Nephron progenitor cell (in vitro differentiated cells): ENCODE measurements around the gene ATP6AP1.
"Not testable (repeated sequence)": the region's sequence is repeated elsewhere in the genome, so short reads cannot be mapped to it uniquely, and the experiment has no call there.

Experiments
- DNase-seq: peaks from one replicate; pipeline ENCODE4 v3.0.0; 2021
- H3K27ac Mint-ChIP-seq: 2 replicates; pipeline ENCODE4 v1.8.0; 2021; ENCODE audit warnings: mild to moderate bottlenecking, moderate library complexity, mixed read lengths
- H3K27me3 Mint-ChIP-seq: 2 replicates; pipeline ENCODE4 v1.8.0; 2021; ENCODE audit warnings: mild to moderate bottlenecking, low read depth, mixed read lengths; ENCODE audit not compliant: poor library complexity
- H3K36me3 Mint-ChIP-seq: 2 replicates; pipeline ENCODE4 v1.8.0; 2021; ENCODE audit warnings: low read depth, mixed read lengths
- H3K4me1 Mint-ChIP-seq: 2 replicates; pipeline ENCODE4 v1.8.0; 2021; ENCODE audit warnings: mixed read lengths
- H3K4me3 Mint-ChIP-seq: 2 replicates; pipeline ENCODE4 v1.8.0; 2021; ENCODE audit warnings: mild to moderate bottlenecking, moderate library complexity, mixed read lengths
- H3K9me3 Mint-ChIP-seq: 2 replicates; pipeline ENCODE4 v1.8.0; 2021; ENCODE audit warnings: mild to moderate bottlenecking, moderate library complexity, mixed read lengths
- TF ChIP-seq, protein P1 (sequence below): fragments of 200-600 bp; sonication (generic); IDR thresholded peaks from 2 replicates; pipeline ENCODE4 v1.5.0; 2021; ENCODE audit warnings: antibody characterized with exemption

ATP6AP1 gene

DNA sequence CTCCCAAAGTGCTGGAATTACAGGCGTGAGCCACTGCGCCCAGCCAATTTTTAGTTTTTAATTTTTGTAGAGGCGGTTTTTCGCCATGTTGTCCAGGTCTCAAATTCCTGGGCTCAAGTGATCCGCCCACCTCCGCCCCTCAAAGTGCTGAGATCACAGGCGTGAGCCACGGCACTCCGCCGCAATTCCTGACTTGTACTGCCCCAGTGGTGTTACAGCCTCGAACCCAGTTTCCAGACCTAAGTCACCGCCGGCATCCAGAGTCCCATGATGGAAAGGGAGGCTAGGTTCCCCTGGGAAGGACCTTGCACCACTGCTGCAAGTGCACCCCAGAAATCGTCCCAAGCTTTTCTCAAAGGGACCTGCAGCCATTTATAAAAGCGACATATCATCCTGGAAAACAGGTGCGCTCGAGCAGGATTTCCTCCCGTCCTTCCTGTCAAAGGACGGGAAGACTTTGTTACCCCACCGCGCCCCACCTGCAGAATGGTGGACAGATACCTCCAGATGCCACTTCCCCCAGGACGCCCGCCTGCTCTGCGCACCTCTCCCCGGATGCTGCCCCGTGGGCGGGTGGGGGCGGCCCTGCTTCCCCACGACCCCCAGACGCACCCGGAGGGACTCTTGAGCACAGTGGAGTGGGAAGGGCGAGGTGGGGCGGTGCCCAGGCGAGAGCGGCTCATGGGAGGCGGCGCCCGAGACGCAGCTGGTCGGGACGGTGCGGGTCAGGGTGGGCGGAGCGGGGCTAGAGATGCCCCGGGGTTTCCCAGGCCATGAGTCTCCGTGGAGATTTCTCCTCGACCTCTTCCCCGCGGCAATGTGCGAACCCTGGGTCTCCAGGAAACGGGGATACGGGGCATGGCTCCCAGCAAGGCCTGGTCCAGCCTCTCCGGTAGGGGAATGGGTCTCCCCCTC is 31.2 kb upstream of the ATP6AP1 start:
- Mint-ChIP-seq H3K4me1 (peaks cover 19% of the 10 kb centered on the region), H3K27ac (peak overlapping the region; percentile 99), H3K36me3 (peaks cover 21% of the 10 kb centered on the region), H3K9me3 (peaks cover 40% of the 10 kb centered on the region), H3K4me3 (peak overlapping the region; percentile 98), H3K27me3 (peaks cover 7% of the 10 kb centered on the region)
- TF ChIP-seq, protein P1, sequence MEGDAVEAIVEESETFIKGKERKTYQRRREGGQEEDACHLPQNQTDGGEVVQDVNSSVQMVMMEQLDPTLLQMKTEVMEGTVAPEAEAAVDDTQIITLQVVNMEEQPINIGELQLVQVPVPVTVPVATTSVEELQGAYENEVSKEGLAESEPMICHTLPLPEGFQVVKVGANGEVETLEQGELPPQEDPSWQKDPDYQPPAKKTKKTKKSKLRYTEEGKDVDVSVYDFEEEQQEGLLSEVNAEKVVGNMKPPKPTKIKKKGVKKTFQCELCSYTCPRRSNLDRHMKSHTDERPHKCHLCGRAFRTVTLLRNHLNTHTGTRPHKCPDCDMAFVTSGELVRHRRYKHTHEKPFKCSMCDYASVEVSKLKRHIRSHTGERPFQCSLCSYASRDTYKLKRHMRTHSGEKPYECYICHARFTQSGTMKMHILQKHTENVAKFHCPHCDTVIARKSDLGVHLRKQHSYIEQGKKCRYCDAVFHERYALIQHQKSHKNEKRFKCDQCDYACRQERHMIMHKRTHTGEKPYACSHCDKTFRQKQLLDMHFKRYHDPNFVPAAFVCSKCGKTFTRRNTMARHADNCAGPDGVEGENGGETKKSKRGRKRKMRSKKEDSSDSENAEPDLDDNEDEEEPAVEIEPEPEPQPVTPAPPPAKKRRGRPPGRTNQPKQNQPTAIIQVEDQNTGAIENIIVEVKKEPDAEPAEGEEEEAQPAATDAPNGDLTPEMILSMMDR, result no peak
- DNase-seq, result peak; percentile 63

DNA sequence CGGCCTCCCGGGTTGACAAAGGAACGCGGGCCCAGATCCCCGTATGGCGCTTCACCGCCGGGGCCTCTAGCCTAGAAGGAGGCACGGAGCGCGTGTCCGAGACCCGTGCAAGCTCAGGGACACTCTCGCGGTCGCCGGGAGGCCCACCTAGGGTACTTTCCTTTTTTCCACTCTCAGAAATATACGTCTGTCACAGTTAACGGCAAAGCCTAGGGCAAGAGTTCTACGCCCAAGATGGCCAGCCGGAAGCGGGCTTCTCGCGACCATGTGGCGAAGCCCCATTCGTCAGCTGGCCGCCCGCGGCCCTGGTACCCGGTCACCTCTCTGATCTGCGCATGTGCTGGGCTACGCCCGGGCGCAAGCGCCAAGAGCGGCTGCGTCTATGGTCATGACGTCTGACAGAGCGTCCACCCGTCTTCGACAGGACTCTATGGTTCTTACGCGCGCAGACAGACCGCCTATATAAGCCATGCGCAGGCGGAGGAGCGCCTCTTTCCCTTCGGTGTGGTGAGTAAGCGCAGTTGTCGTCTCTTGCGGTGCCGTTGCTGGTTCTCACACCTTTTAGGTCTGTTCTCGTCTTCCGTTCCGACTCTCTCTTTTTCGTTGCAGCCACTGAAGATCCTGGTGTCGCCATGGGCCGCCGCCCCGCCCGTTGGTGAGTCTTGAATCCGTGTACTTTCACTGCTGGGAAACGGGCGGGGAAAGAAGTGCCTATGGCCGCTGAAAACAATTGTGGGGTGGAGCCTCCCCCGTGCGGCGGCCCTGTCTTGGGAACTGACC is 30.4 kb upstream of the ATP6AP1 start, which contains the start of gene RPL10:
Gene RPL10 (plus strand): TSS at position 490 of the 780 bp plus-strand sequence. CDS start 143 bp downstream, at position 633.
- Mint-ChIP-seq H3K9me3 (peaks cover 46% of the 10 kb centered on the region), H3K27ac (peak within 1 kb of the TSS; percentile 99), H3K27me3 (peaks cover 7% of the 10 kb centered on the region), H3K4me1 (peaks cover 19% of the 10 kb centered on the region), H3K36me3 (peaks cover 21% of the 10 kb centered on the region), H3K4me3 (peak within 1 kb of the TSS; percentile 98)
- TF ChIP-seq, protein P1, result no peak
- peak; percentile 84 for DNase-seq

DNA sequence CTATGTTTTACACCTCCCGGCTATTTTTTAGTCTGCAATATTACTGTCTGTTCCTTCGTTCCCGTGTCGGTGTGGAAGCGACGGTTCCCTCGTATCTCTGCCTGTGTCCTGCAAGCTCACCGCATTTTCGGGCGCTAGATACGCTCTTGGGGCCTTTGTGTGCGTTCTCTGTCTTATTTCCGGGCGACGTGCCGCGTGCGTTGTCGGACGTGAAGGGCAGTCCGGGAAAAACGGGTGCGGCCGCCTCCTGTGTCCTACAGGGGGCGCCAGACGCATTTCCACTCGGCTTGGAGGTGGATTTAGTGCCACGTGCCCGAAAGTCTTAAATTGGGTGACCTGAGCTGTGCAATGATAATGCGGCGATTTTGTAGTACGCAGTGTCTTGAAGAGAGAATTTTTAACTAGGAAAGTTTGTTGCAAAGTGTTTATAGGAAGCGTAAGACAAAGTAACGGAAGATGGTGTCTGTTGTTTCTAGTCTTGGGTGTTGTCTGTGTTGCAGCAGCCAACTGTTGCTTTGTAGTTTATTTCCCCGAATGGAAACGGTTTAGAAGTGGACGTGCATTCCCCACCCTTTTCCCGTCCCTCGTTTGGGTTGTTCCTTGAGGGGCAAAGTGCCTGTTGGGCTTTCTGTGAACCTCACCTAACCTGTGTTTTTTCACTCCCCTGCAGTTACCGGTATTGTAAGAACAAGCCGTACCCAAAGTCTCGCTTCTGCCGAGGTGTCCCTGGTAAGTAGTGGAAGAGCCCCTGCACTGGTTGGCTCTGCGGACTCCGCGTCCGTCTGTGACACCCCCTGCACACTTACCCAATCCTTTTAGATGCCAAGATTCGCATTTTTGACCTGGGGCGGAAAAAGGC is 29.6 kb upstream of the ATP6AP1 start:
- Mint-ChIP-seq H3K4me1 (peaks cover 19% of the 10 kb centered on the region), H3K4me3 (peak overlapping the region; percentile 98), H3K9me3 (peaks cover 54% of the 10 kb centered on the region), H3K27ac (peak overlapping the region; percentile 99), H3K27me3 (peaks cover 7% of the 10 kb centered on the region), H3K36me3 (peaks cover 27% of the 10 kb centered on the region)
- DNase-seq, result peak; percentile 77
- TF ChIP-seq, protein P1, result peak; percentile 63

GRCh38 chrX:154399527-154400368 is 28.7 kb upstream of the ATP6AP1 start:
- no peak for DNase-seq
- TF ChIP-seq, protein P1, result no peak
- peak overlapping the region; percentile 99 for H3K27ac Mint-ChIP-seq
- H3K9me3 Mint-ChIP-seq, result peaks cover 60% of the 10 kb centered on the region
- H3K36me3 Mint-ChIP-seq, result peaks cover 27% of the 10 kb centered on the region
- H3K4me3 Mint-ChIP-seq, result peak overlapping the region; percentile 98
- peaks cover 19% of the 10 kb centered on the region for H3K4me1 Mint-ChIP-seq
- H3K27me3 Mint-ChIP-seq, result peaks cover 7% of the 10 kb centered on the region

GRCh38 chrX:154400369-154400817 is 28.1 kb upstream of the ATP6AP1 start:
- not testable (repeated sequence) for H3K27me3 Mint-ChIP-seq, DNase-seq
- H3K27ac Mint-ChIP-seq, result peak overlapping the region; percentile 54
- H3K4me1 Mint-ChIP-seq, result peaks cover 19% of the 10 kb centered on the region
- peak overlapping the region; percentile 98 for H3K4me3 Mint-ChIP-seq
- peaks cover 66% of the 10 kb centered on the region for H3K9me3 Mint-ChIP-seq
- peaks cover 27% of the 10 kb centered on the region for H3K36me3 Mint-ChIP-seq
